Activated CD8-positive, alpha-beta memory T cell treated with anti-CD3 and anti-CD28 coated beads, Interleukin-2, amount 50 U/mL, for 24 hours (primary cell): ENCODE measurements around the gene MTTP.

Experiments
- DNase-seq: peaks from one replicate; pipeline ENCODE4 v3.0.0-alpha.2; 2020; ENCODE audit errors: extremely low read depth

MTTP gene

GRCh38 chr4:99593781-99594641, 19.4 kb downstream of the MTTP start:
- no peak for DNase-seq

DNA sequence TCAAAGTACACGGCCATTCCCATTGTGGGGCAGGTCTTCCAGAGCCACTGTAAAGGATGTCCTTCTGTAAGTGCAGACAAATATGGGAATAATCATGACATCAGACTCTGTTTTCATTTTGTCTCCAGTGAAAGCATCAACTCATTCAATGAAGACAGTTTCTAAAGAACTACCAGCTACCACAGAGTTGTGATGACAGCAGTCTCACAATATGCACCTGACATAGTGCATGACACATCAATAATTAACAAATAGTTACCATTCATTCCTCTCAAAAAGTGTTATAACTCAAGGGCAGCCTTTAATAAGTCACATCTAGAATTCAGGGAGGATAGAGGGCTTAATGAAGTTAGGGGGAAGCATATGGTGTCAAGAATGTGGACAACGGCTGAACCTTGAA, 20.2 kb downstream of the MTTP start:
- DNase-seq: no peak

DNA sequence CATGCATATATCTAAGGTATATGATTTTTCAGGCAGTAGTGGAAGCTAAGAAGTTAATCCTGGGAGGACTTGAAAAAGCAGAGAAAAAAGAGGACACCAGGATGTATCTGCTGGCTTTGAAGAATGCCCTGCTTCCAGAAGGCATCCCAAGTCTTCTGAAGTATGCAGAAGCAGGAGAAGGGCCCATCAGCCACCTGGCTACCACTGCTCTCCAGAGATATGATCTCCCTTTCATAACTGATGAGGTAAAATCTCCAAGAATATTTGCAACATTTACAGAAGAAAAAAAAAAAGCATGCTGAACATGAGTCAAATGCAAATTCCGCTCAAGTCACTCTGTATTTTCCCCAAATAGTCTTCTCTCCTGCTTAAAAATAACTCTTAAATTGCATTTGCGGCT, 32.1 kb downstream of the MTTP start:
- DNase-seq: no peak

- DNase-seq: no peak
These were observed 33.8 kb downstream of the MTTP start for GRCh38 chr4:99608417-99608816.

- DNase-seq: no peak
These were observed 36.1 kb downstream of the MTTP start for GRCh38 chr4:99610605-99611175.

- DNase-seq: no peak
These were observed 37.7 kb downstream of the MTTP start for GRCh38 chr4:99612281-99612680.

DNA sequence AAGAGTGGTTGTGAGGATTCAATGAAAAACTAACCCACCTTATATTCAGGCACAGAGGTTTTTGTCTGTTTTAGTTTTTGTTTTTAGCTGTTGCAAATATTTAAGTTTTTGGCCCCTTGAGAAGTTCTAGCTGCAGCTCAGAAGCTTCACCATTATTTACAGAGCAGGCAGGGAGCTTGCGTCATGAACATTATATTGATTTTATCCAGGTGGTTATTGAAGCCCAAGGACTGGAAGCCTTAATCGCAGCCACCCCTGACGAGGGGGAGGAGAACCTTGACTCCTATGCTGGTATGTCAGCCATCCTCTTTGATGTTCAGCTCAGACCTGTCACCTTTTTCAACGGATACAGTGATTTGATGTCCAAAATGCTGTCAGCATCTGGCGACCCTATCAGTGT, 38.1 kb downstream of the MTTP start:
- no peak for DNase-seq

DNA sequence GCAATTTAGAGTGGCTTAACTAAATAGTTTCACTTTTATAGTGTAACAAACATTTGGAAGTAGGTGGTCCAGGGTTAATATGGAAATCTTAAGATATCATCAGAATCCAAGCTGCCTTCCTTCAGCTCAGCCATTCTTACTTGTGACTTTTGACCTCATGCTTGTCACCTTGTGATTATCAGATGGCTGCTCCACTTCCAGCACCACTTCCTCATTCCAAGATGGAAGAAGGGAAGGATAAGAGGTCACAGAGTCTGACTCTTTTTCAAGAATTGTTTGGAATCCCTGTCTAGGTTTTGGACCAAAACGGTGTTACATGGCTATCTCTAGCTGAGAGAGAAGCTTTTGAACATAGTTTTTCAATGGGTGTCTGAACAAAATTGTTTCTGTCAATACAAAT, 39.9 kb downstream of the MTTP start:
- DNase-seq: no peak

DNA sequence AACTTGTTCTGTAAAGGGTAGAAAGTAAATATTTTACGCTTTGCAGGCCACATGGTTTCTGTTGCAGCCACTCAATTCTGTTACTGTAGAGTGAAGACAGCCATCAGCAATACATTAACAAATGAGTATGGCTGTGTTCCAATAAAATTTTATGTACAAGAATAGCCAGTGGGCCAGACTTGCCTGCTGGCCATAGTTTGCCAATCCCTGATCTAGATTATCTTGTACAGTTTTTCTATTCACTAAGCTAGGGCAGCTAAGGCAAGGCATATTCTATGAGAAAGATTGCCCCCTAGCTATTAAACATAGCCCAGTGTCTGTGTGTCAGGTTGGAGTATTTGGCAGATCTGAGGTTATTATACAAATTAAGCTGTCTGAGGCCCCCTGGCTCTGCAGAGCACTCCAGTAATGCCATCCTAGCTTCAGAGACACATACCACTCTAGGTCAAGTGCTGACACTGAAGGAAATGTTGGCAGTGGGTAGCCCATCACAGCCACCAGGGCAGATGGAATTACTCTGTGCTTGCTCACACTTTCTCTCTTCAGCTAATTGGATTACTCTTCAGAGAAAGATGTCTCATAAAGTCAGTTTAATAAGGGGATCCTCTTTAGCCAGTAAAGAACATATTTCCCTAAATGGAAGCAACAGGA, 40.7 kb downstream of the MTTP start:
- DNase-seq: no peak

DNA sequence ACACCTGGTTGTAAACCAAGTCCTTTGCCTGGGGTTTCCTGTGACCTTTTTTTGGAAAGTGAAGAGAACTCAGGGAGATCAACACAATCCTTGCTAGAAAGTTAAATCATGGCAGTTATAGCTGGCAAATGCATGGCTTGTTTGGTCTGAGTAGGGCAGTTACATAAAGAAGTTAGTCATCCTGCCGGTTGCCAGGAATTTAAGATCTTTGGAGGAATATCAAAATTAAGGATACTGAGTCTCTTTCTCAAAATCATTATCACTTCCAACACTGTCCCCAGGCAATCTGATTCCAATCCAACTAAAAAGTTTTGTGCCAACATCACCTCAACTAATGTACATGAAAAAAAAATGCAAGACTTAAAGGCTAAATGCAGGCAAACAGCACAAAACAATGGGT, 42.8 kb downstream of the MTTP start:
- no peak for DNase-seq

GRCh38 chr4:99622341-99622740, 47.7 kb downstream of the MTTP start:
- DNase-seq: no peak

- DNase-seq: no peak
These were observed 49.6 kb downstream of the MTTP start for GRCh38 chr4:99624141-99624719.

DNA sequence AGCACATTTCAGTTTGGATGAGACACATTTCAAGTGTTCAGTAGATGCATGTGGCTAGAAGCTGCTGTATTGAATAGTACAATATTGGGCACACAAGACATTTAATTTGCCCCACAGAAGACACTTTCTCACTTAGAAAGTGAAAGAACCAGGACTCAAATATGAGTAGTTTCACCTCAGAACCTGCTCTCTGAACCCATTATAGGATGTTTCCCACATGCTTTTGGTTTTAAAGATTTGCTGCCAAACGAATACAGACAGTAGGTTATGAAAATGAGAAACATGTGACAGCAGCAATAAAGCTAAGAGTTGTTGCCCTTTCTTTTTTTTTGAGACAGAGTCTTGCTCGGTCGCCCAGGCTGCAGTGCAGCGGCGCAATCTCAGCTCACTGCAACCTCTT, 50.7 kb downstream of the MTTP start:
- no peak for DNase-seq

DNA sequence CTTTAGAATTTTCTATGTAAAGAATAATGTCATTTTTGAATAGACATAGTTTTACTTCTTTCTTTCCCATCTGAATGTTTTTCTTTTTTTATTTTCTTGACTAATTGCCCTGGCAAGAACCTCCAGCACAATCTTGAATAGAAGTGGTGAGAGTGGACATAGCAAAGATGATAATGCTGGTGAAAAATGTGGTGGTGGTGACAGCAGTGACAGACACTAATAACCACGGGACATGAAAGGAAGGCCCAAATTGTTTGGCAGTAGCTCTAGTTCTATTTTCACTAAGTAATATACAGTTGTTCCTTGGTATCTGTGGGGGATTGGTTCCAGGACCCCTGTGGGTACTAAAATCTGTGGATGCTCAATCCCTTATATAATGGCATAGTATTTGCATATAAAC, 53.4 kb downstream of the MTTP start:
- DNase-seq: no peak

GRCh38 chr4:99629962-99630554, 55.4 kb downstream of the MTTP start:
- no peak for DNase-seq

DNA sequence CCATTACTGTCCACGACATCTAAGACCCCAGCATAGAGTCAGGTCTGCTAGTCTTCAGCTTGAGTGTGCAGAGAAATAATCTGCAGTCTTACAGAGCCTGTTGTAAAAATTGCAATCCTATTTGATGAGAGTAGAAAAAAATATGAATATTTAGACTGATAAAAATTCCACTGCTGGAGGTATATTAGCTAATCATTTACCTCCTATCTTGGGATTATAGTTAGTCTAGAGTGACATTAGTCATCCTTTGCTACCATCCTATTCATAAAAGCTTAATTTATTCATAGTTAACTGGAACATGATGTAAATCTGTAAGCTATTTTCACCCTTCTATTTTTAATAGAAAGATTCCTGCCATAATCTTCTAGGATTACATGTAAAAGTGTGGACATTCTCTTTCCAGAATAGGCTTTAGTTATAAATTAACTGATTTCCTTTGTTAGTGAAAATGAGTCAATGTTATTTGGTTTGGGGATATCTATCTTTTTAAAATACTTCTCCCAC, 56.3 kb downstream of the MTTP start:
- DNase-seq: no peak

DNA sequence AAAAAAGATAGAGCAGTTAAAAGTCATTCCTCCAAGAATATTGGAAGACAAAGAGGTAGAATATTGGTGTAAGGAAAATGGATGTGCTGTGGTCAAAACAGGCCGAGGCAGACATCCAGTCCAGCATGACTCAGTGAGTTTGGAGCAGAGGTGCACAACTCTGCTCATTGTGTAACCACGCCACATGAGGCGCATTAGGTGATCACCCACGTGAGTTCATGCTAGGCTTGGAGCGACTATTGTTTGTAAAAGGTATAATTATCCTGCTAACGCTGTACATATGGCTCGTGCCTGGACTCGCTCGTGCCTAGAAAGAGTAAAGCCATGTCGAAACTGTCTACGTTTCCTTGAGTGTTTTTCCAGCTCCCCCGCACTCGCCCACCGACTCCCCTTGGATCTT, 59.1 kb downstream of the MTTP start:
- no peak for DNase-seq

GRCh38 chr4:99634742-99635360, 60.2 kb downstream of the MTTP start:
- DNase-seq: no peak

GRCh38 chr4:99635601-99636000, 61.0 kb downstream of the MTTP start:
- DNase-seq: no peak

DNA sequence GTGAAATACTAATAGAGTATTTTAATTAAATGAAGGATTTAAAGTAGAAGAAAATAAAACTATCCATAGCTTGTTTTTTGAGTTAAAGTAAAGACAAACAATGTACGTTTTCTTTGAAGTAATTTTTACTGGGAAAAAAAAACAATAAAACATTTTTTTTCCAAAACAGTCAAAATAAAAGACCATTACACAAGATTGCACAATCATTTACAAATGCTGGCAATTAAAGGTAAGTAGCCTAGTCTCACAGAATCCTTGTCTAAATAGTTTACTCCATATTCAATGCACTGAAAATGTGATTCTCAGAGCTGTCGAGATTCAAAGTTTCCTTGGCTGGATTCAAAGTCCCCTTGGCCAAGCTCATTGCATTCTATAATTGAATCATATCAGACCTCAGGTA, 61.8 kb downstream of the MTTP start:
- DNase-seq: no peak

GRCh38 chr4:99637174-99637573, 62.5 kb downstream of the MTTP start:
- no peak for DNase-seq

GRCh38 chr4:99640676-99641075, 66.1 kb downstream of the MTTP start:
- no peak for DNase-seq
